GM12801 (cell line): ENCODE results near the gene FYN.

ENCODE experiments used
- CTCF ChIP-seq: IDR thresholded peaks from one replicate; pipeline ENCODE4 v1.5.1; 2011; ENCODE audit warnings: control low read depth; ENCODE audit not compliant: insufficient read length; ENCODE audit errors: extremely low read depth

FYN gene

GRCh38 chr6:111865909-111866546 is 7.2 kb downstream of the FYN start:
- no peak for TF ChIP-seq CTCF

DNA sequence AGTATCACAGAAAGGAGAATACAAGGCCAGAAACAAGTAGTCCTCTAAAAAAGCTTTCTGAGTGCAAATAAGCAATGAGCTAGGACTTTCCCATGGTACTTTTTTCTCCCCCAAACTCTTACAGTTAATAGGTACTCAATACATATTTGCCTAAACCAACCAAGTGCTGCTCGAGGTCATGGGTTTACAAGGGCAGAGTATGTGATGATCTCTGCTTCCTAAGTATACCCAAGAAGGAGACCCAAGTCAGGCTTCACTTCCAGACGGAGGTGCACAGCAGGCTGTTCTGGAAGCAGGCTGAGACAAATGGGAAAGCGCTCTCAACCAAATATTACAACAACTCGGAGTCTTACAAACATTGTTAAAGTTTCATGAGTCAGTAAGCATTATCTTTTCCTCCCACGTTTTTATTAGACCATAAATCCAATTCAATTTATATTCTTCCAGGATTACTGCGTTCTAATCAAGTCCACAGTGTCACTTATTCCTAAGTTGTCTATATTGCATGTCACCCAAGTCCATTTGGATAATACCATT is 8.1 kb downstream of the FYN start:
- TF ChIP-seq CTCF: no peak

- no peak for TF ChIP-seq CTCF
Measured at GRCh38 chr6:111864138-111865048, 8.9 kb downstream of the FYN start.

DNA sequence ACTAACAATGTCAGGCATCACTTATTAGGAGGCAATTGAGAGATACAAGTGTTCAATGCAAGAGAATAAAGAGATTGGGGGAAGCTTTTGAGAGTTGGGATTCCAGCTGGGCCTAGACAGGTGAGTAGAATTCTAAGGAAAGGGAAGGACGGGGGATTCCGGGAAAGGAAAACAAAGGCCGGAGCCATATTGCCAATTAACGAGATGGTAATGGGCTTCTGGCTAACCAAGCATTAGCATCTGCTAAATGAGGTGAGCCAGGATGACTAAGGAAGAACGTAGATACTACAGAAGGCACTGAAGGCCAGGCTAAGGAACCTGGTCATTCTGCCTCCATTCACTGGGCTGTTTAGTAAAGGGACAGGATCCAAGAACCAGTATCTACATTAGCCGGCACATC is 10.5 kb downstream of the FYN start:
- no peak for TF ChIP-seq CTCF

- no peak for TF ChIP-seq CTCF
Measured at GRCh38 chr6:111862314-111862713, 10.9 kb downstream of the FYN start.

DNA sequence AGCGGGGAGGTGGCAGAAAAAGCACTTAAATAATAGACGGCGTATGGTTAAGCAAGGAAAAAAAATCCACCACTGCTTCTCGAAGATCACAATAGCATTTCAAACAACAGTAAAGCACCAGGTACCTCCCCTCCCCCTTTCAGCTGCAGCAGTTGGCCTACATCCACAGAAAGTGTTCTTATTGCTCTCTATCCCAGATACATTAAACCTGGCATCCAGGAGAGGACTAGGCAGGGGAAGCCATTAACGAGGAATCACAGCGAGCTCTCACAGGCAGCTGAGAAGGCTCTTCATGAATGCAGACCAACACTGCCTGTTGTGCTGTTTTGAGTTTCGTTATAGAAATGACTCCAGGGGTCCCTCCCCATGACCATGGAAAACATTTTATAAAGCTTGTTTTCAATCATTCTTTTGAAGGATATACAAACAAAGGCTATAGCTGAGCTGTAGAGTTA is 11.8 kb downstream of the FYN start:
- TF ChIP-seq CTCF: no peak

- TF ChIP-seq CTCF: no peak
Measured at GRCh38 chr6:111858347-111858746, 14.9 kb downstream of the FYN start.
